ENCODE results near the gene SPATC1L.

GRCh38 chr21:46124083-46124925 lies 60.0 kb downstream of the SPATC1L start:
- TF ChIP-seq SUZ12 (IDR thresholded peaks at IDR 0.05; ENCODE audit: extremely low read depth, insufficient read depth, insufficient read length) (no peak), ZNF274 (IDR thresholded peaks at IDR 0.05; ENCODE audit: low read depth, low read length) (no peak)
